Mesenchymal stem cell (in vitro differentiated cells and primary cell): ENCODE measurements around the gene SZT2.

Experiments
- DNase-seq: peaks from one replicate; pipeline ENCODE4 v3.0.0-alpha.2; 2013
- H2AFZ ChIP-seq: one replicate; pipeline ENCODE4 v1.6.1; 2013; ENCODE audit warnings: low read depth, mild to moderate bottlenecking, control low read depth, inconsistent platforms, low read length, moderate library complexity
- H2AK5ac ChIP-seq: 2 replicates; pipeline ENCODE4 v1.6.1; 2013; ENCODE audit warnings: low read length, moderate library complexity, mild to moderate bottlenecking, inconsistent platforms; ENCODE audit not compliant: severe bottlenecking
- H2BK120ac ChIP-seq: one replicate; pipeline ENCODE4 v1.6.1; 2013; ENCODE audit warnings: low read depth, mild to moderate bottlenecking, inconsistent platforms, low read length, moderate library complexity
- H2BK12ac ChIP-seq, 2 experiments: one replicate each; pipeline ENCODE4 v1.6.1; 2013; ENCODE audit warnings: inconsistent platforms in 2 of 2, low read length in 2 of 2, mild to moderate bottlenecking in 2 of 2, moderate library complexity in 2 of 2, control low read depth in 1 of 2
- H2BK15ac ChIP-seq: one replicate; pipeline ENCODE4 v1.6.1; 2013; ENCODE audit warnings: mild to moderate bottlenecking, low read depth, inconsistent platforms; ENCODE audit not compliant: poor library complexity, severe bottlenecking
- H2BK5ac ChIP-seq: 2 replicates; pipeline ENCODE4 v1.6.1; 2013; ENCODE audit warnings: low read depth, mild to moderate bottlenecking, low read length, control low read depth, inconsistent platforms; ENCODE audit not compliant: poor library complexity, severe bottlenecking
- H3K14ac ChIP-seq, 2 experiments: one replicate each; pipeline ENCODE4 v1.6.1; 2013; ENCODE audit warnings: inconsistent platforms in 2 of 2, low read length in 2 of 2, control low read depth in 1 of 2, mild to moderate bottlenecking in 1 of 2, moderate library complexity in 1 of 2
- H3K18ac ChIP-seq, 2 experiments: one replicate each; pipeline ENCODE4 v1.6.1; 2013; ENCODE audit warnings: inconsistent platforms in 2 of 2, low read length in 2 of 2, control low read depth in 1 of 2, low read depth in 1 of 2, mild to moderate bottlenecking in 1 of 2
- H3K23ac ChIP-seq, 2 experiments: one replicate each; pipeline ENCODE4 v1.6.1; 2013; ENCODE audit warnings: inconsistent platforms in 2 of 2, low read length in 2 of 2, mild to moderate bottlenecking in 2 of 2, moderate library complexity in 2 of 2, control low read depth in 1 of 2
- H3K27ac ChIP-seq: 2 replicates; pipeline ENCODE4 v1.5.1; 2013; ENCODE audit warnings: mild to moderate bottlenecking, moderate library complexity, low read length, control low read depth, inconsistent platforms; ENCODE audit not compliant: poor library complexity, severe bottlenecking
- H3K27me3 ChIP-seq, 2 experiments: 2 replicates each; pipeline versions ENCODE4 v1.6.1 to v1.7.0; 2013; ENCODE audit warnings: low read length in 2 of 2, mild to moderate bottlenecking in 2 of 2, moderate library complexity in 2 of 2, control low read depth in 1 of 2, inconsistent platforms in 1 of 2; ENCODE audit not compliant: control insufficient read depth in 1 of 2, insufficient read depth in 1 of 2
- H3K36me3 ChIP-seq, 2 experiments: 2 replicates each; pipeline versions ENCODE4 v1.6.1 to v1.7.0; 2013; ENCODE audit warnings: low read length in 2 of 2, control low read depth in 1 of 2, inconsistent platforms in 1 of 2, low read depth in 1 of 2, mild to moderate bottlenecking in 1 of 2; ENCODE audit not compliant: insufficient read depth in 2 of 2, control insufficient read depth in 1 of 2
- H3K4ac ChIP-seq, 2 experiments: one replicate each; pipeline ENCODE4 v1.6.1; 2013; ENCODE audit warnings: inconsistent platforms in 2 of 2, low read length in 2 of 2, mild to moderate bottlenecking in 2 of 2, moderate library complexity in 2 of 2, control low read depth in 1 of 2, low read depth in 1 of 2
- H3K4me1 ChIP-seq: 2 replicates; pipeline ENCODE4 v1.6.1; 2013; ENCODE audit warnings: low read depth, low read length, control low read depth; ENCODE audit not compliant: control insufficient read depth, insufficient read depth
- H3K4me2 ChIP-seq: 2 replicates; pipeline ENCODE4 v1.6.1; 2013; ENCODE audit warnings: low read length, mild to moderate bottlenecking, inconsistent platforms; ENCODE audit not compliant: poor library complexity, severe bottlenecking
- H3K4me3 ChIP-seq, 2 experiments: 2 replicates each; pipeline versions ENCODE4 v1.5.1 to v1.7.0; 2013; ENCODE audit warnings: low read length in 2 of 2, mild to moderate bottlenecking in 2 of 2, control low read depth in 1 of 2, low read depth in 1 of 2; ENCODE audit not compliant: insufficient read depth in 1 of 2
- H3K79me1 ChIP-seq: replicated peaks from 2 replicates; pipeline ENCODE4 v1.6.1; 2013; ENCODE audit warnings: mild to moderate bottlenecking, control low read depth, low read length, inconsistent platforms; ENCODE audit not compliant: poor library complexity, severe bottlenecking
- H3K9ac ChIP-seq: 2 replicates; pipeline ENCODE4 v1.7.0; 2013; ENCODE audit warnings: mild to moderate bottlenecking, low read length, moderate library complexity
- H3K9me3 ChIP-seq: 2 replicates; pipeline ENCODE4 v1.7.0; 2013; ENCODE audit warnings: mild to moderate bottlenecking, low read length; ENCODE audit not compliant: control insufficient read depth
- H4K8ac ChIP-seq: one replicate; pipeline ENCODE4 v1.6.1; 2013; ENCODE audit warnings: inconsistent platforms, mild to moderate bottlenecking, low read length, moderate library complexity
- H4K91ac ChIP-seq: one replicate; pipeline ENCODE4 v1.6.1; 2013; ENCODE audit warnings: mild to moderate bottlenecking, low read length, inconsistent platforms
- WGBS: methylation state at CpG from one replicate; pipeline ENCODE4 v1.1.7; 2013; ENCODE audit warnings: mixed read lengths; 5-methylcytosine and 5-hydroxymethylcytosine counted together

The SZT2 gene

GRCh38 chr1:43437031-43437973 is 47.6 kb downstream of the SZT2 start:
- H3K27ac ChIP-seq = no peak overlapping the region
- no peak overlapping the region for H2BK15ac ChIP-seq
- H3K9me3 ChIP-seq = no peaks in the 10 kb centered on the region
- H2AK5ac ChIP-seq = no peak overlapping the region
- H3K27me3 ChIP-seq = no peaks in the 10 kb centered on the region
- no peak overlapping the region for H4K8ac ChIP-seq
- no peak overlapping the region for H3K18ac ChIP-seq
- H3K14ac ChIP-seq = no peak overlapping the region
- peaks cover 80 to 81% of the 10 kb centered on the region in 2 experiments for H3K36me3 ChIP-seq
- no peak overlapping the region for H2BK120ac ChIP-seq
- H2AFZ ChIP-seq = no peak overlapping the region
- no peak overlapping the region for H4K91ac ChIP-seq
- H3K9ac ChIP-seq = no peak overlapping the region
- 96% methylated on average over 20 of the region's 20 CpGs for WGBS
- no peak for DNase-seq
- H3K4me1 ChIP-seq = no peaks in the 10 kb centered on the region
- H2BK12ac ChIP-seq = no peak overlapping the region
- H3K23ac ChIP-seq = no peak overlapping the region
- no peak overlapping the region for H2BK5ac ChIP-seq
- H3K4me3 ChIP-seq = no peak overlapping the region
- peaks cover 2% of the 10 kb centered on the region for H3K79me1 ChIP-seq
- no peak overlapping the region for H3K4ac ChIP-seq
- no peak overlapping the region for H3K4me2 ChIP-seq

GRCh38 chr1:43438006-43438405 is 48.3 kb downstream of the SZT2 start:
- Histone ChIP-seq H3K9me3 (no peaks in the 10 kb centered on the region), H3K18ac (no peak overlapping the region), H3K36me3 (peaks cover 80 to 81% of the 10 kb centered on the region in 2 experiments), H3K4me1 (no peaks in the 10 kb centered on the region), H3K4ac (no peak overlapping the region), H3K23ac (no peak overlapping the region), H2BK15ac (no peak overlapping the region), H4K91ac (no peak overlapping the region), H3K79me1 (peaks cover 2% of the 10 kb centered on the region), H4K8ac (no peak overlapping the region), H2BK12ac (no peak overlapping the region), H3K27ac (no peak overlapping the region), H2BK5ac (no peak overlapping the region), H3K14ac (no peak overlapping the region), H2AK5ac (no peak overlapping the region), H3K4me3 (no peak overlapping the region), H3K27me3 (no peaks in the 10 kb centered on the region), H3K9ac (no peak overlapping the region), H2AFZ (no peak overlapping the region), H2BK120ac (no peak overlapping the region), H3K4me2 (no peak overlapping the region)
- WGBS = 98% methylated on average over 3 of the region's 3 CpGs
- no peak for DNase-seq

GRCh38 chr1:43438576-43438952 is 48.9 kb downstream of the SZT2 start:
- Histone ChIP-seq H3K23ac (no peak overlapping the region), H3K36me3 (peaks cover 81 to 82% of the 10 kb centered on the region in 2 experiments), H3K14ac (no peak overlapping the region), H2BK12ac (no peak overlapping the region), H3K9ac (no peak overlapping the region), H3K9me3 (no peaks in the 10 kb centered on the region), H2AFZ (no peak overlapping the region), H3K79me1 (peaks cover 2% of the 10 kb centered on the region), H2BK15ac (no peak overlapping the region), H3K27ac (no peak overlapping the region), H4K91ac (no peak overlapping the region), H4K8ac (no peak overlapping the region), H3K4me2 (no peak overlapping the region), H3K4me3 (no peak overlapping the region), H3K4ac (no peak overlapping the region), H2AK5ac (no peak overlapping the region), H3K27me3 (no peaks in the 10 kb centered on the region), H2BK5ac (no peak overlapping the region), H2BK120ac (no peak overlapping the region), H3K4me1 (no peaks in the 10 kb centered on the region), H3K18ac (no peak overlapping the region)
- 97% methylated on average over 8 of the region's 8 CpGs for WGBS
- DNase-seq = no peak

- no peak overlapping the region for H2BK15ac ChIP-seq
- no peak overlapping the region for H2BK120ac ChIP-seq
- no peak overlapping the region for H4K91ac ChIP-seq
- no peaks in the 10 kb centered on the region for H3K27me3 ChIP-seq
- H3K4ac ChIP-seq = no peak overlapping the region
- no peak overlapping the region for H3K4me3 ChIP-seq
- H3K4me2 ChIP-seq = no peak overlapping the region
- no peak for DNase-seq
- H3K27ac ChIP-seq = no peak overlapping the region
- H2AK5ac ChIP-seq = no peak overlapping the region
- no peak overlapping the region for H3K18ac ChIP-seq
- H3K36me3 ChIP-seq = peaks cover 81 to 82% of the 10 kb centered on the region in 2 experiments
- no peak overlapping the region for H3K23ac ChIP-seq
- no peak overlapping the region for H3K9ac ChIP-seq
- H3K79me1 ChIP-seq = peaks cover 2% of the 10 kb centered on the region
- no peak overlapping the region for H2AFZ ChIP-seq
- 95% methylated on average over 10 of the region's 10 CpGs for WGBS
- no peak overlapping the region for H2BK12ac ChIP-seq
- peak overlapping the region; percentile 69 for H4K8ac ChIP-seq
- H3K9me3 ChIP-seq = no peaks in the 10 kb centered on the region
- H3K4me1 ChIP-seq = no peaks in the 10 kb centered on the region
- H3K14ac ChIP-seq = no peak overlapping the region
- no peak overlapping the region for H2BK5ac ChIP-seq
Measured at GRCh38 chr1:43438953-43439581, 49.4 kb downstream of the SZT2 start.
